8988T (cell line): Measurements from ENCODE around the gene PNPLA2.

Experiments used
- DNase-seq: peaks from one replicate; pipeline ENCODE4 v3.0.0; 2011

PNPLA2 gene

GRCh38 chr11:786235-787083 is 32.3 kb upstream of the PNPLA2 start:
- DNase-seq: no peak

GRCh38 chr11:787084-787675 is 31.5 kb upstream of the PNPLA2 start:
- no peak for DNase-seq

DNA sequence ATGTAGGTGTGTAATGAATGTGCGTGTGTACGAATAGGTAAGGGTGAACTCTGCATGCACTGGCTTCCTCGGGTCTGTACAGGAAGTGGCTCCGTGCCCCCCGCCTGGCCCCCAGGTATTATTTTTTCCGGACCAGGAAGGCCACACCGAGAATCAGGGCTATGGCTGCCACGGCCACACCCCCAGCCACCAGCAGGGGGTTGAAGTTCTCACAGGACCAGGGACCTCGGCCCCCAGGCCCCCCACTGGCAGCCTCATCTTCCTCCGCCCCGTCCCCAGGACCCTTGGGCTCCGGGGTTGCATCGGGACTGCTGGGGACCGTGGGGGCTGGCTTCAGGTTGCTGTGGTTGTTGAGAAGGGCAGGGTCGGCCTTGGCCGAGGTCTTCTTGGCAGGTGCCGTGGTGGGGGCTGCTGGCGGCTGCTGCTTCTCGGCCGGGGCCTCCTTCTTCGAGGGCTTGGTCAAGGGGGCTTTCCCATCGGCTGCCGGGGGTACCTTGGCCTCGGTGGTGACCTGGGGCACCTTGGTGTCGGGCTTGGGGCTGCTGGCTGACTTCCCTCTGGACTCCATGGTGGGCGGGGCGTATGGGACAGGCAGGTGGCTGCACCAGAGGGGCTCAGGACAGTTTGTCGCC is 30.6 kb upstream of the PNPLA2 start:
- no peak for DNase-seq

- no peak for DNase-seq
Observed at GRCh38 chr11:788953-789940, 29.5 kb upstream of the PNPLA2 start.

GRCh38 chr11:789943-790342 is 28.8 kb upstream of the PNPLA2 start, which contains the start of gene CEND1:
Gene CEND1 (minus strand): TSS chr11:790090. CDS start chr11:788576, 1,514 bp downstream.
- no peak for DNase-seq

GRCh38 chr11:790721-791564 is 27.8 kb upstream of the PNPLA2 start:
- DNase-seq: peak; percentile 94

- no peak for DNase-seq
Observed at GRCh38 chr11:791658-792534, 26.8 kb upstream of the PNPLA2 start.

GRCh38 chr11:792535-792821 is 26.2 kb upstream of the PNPLA2 start:
- DNase-seq: no peak

- DNase-seq: no peak
Observed at GRCh38 chr11:792873-793272, 25.8 kb upstream of the PNPLA2 start.

DNA sequence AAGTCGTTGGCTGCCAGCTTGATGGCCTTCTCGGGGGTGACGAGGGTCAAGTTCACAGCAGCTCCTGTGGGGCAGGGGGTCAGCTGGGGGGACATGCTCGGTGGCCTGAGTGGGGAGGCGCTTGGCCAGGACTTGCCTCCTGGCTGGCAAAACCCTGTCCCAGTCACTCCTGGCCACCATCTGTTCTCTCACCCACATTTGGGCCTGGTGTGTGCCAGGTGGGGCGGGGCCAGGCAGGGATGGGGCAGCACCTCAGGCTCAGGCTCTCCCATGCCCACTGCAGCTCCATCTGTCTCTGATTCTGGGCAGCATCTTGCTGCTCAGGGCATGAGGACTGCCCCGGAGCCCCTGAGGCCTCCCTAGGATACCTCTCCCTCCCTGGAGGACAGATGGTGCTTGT is 25.2 kb upstream of the PNPLA2 start:
- DNase-seq: no peak

GRCh38 chr11:794013-794765 is 24.5 kb upstream of the PNPLA2 start:
- DNase-seq: no peak

- peak; percentile 86 for DNase-seq
Observed at GRCh38 chr11:794766-795633, 23.7 kb upstream of the PNPLA2 start.

- DNase-seq: peak; percentile 96
Observed at GRCh38 chr11:795634-796564, 22.8 kb upstream of the PNPLA2 start.

GRCh38 chr11:796565-797295 is 22.0 kb upstream of the PNPLA2 start:
- DNase-seq: no peak

GRCh38 chr11:797296-798092 is 21.2 kb upstream of the PNPLA2 start:
- DNase-seq: peak; percentile 97

DNA sequence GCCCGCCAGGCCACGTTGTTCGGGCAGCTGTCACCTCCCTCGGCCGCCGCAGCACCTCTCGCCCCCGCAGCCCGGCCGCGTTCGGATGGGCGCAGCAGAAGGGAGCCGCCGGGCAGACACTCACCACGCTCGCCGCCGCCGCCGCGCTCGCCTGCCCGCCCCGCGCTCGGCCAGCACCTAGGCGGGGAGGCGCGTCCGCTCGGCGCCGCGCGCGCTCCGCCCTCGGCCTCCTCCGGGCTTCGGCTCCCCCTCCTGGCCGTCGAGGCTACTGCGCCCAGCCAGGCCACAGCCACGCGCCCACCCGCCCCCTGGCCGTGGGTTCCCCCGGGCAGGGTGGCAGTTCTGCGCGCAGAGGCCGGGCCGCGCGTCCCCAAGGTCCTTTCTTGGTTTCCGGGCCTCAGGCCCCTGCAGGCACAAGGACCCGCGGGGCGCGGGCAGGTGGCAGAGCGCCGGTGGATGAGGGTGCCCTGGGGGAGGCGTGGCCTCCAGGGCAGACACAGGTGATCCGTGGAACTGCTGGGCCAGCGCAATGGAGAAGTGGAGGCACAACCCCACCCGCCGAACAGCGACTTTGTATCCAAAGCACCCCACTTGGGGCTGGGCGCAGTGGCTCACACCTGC is 20.5 kb upstream of the PNPLA2 start, which contains the start of gene SLC25A22:
Gene SLC25A22, minus strand, starts transcription at position 189 of the 621 bp plus-strand sequence. CDS start 3,275 bp downstream, outside the sequence.
- peak; percentile 100 for DNase-seq
